HG03457 (cell line): ENCODE measurements around the gene ARID3B.
"Not testable (repeated sequence)": the region's sequence is repeated elsewhere in the genome, so short reads cannot be mapped to it uniquely, and the experiment has no call there.

Experiments used
- ATAC-seq: cut with Tn5 transposase; IDR thresholded peaks from one replicate; pipeline ENCODE4 v1.9.1; 2021; ENCODE audit warnings: moderate number of reproducible peaks; ENCODE audit not compliant: unreplicated experiment

The ARID3B gene

DNA sequence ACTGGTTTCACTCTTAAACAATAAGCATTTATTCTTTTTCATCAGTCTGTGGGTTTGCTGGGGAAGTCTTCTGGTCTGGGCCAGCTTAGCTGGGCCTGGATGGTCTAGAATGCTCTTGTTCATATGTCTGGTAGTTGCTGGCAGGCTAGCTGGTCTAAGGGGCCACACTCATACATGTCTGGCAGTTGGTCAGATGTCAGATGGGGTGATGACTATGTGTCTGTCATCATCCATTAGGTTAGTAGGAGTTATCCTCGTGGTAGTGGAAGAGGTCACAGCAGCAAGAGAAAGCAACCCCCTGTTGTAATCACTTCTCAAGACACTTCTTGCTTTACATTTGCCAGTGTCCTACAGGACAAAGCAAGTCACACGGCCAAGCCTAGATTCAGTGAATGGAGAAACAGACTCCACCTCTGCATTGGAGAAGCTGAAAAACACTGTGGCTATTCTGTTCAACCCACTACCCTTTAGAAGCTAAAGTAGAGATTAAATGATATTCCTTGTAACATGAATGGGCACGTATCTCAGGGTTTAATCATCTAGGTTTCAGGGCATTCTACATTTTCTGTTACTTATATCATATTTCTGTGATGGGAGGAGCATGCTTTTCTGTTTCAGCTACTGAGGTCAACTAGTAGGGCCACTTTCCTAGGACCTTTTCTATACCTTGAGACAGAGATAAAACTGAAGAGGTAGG is 5.5 kb upstream of the ARID3B start:
- ATAC-seq, result no peak

DNA sequence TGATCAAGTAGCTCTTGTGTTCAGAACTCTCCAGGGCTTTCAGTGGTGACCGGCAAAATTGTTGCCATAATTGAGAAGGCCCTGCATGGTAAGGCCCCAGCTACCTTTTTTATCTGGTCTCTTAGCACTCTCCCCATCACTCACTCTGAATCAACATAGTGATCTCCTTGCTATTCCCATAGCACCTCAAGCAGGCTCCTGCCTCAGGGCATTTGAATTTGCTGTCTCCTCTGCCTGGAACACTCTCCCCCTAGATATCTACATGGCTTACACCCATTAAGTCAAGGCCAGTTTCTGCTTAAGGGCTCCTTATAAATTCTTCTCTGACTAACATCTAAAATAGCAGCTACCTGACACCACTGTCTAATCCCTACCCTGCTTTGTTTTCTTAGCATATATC is 3.3 kb upstream of the ARID3B start:
- no peak for ATAC-seq

GRCh38 chr15:74539521-74539920 is 1.5 kb upstream of the ARID3B start:
- ATAC-seq, result not testable (repeated sequence)

DNA sequence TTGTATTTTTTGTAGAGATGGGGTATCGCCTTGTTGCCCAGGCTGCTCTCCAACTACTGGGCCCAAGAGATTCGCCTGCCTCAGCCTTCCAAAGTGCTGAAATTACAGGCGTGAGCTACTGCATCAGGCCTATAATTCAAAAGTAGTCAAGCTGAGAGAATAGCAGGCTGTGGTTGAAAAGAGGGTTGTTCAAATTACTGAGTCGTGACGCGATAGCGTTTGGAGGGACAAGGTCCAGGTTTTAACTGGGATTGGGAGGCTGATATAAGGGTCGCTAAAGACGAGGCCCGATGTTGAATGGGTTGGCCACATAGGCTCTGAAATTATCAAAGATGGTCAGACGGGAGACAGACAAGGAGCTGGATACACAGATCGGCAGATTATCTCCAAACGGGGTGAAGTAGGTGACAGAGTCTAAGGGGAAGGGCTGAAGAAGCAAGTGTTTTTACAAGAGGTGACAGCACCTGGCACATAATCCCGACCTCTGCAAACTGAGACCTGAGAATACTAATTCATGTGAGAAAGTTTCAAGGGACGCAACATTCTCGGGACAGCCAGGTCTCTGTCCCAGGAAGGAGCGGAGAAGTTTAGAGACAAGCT is 759 bp upstream of the ARID3B start:
- no peak for ATAC-seq

DNA sequence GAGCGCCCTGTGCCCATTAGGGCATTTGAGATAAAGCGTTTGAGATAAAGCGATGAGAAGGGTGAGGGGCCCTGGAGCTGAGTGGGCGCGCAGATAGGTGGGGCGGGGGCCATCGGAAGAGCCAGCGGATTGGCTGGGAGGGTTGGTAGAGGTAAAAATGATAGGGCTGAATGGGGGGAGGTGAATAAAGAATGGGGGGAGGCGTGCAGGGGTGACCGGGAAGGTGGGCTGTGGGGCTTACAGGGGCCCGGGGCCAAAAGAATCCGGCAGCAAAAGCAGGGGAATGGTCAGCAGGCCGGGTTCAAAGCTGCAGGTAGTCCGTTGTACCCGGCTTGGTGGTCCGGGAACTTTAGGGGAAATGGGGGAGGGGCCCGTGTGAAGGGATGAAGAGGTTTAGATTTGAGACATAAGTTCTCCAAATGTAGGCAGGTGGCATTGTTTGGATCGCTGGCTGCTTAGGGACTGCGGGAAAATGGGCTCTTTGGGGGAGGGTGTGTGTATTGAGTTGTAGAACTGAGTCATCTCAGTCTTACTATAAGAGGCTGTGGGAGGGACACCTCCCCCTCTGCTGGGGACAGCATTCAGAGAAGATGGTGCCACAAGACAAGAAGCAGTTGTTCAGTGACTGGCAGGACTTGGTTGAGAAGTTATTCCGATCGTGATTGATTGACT is 610 bp downstream of the ARID3B start:
- peak; percentile 30 for ATAC-seq

- ATAC-seq, result no peak
These were observed 1.4 kb downstream of the ARID3B start for GRCh38 chr15:74542166-74543042.

DNA sequence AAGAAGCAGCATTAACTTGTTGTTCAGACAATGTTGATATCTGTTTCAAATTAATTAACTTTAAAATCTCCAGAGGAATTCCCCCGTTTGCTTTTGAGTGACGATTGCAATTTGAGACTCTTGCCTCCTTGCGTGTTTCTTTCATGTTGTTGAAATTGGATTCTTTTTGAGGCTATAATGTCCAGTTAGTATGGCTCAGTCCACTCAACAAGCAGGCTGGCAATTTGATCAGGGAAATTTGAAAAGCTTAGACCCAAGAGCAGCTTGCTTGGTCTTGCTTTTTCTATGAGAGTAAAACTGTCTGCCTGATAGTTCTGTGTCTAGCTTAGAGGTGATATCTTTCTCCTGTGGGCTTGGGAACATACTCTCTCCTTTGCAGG is 2.0 kb downstream of the ARID3B start:
- no peak for ATAC-seq

- no peak for ATAC-seq
These were observed 2.6 kb downstream of the ARID3B start for GRCh38 chr15:74543583-74543982.

- ATAC-seq, result no peak
These were observed 4.1 kb downstream of the ARID3B start for GRCh38 chr15:74545086-74545485.

DNA sequence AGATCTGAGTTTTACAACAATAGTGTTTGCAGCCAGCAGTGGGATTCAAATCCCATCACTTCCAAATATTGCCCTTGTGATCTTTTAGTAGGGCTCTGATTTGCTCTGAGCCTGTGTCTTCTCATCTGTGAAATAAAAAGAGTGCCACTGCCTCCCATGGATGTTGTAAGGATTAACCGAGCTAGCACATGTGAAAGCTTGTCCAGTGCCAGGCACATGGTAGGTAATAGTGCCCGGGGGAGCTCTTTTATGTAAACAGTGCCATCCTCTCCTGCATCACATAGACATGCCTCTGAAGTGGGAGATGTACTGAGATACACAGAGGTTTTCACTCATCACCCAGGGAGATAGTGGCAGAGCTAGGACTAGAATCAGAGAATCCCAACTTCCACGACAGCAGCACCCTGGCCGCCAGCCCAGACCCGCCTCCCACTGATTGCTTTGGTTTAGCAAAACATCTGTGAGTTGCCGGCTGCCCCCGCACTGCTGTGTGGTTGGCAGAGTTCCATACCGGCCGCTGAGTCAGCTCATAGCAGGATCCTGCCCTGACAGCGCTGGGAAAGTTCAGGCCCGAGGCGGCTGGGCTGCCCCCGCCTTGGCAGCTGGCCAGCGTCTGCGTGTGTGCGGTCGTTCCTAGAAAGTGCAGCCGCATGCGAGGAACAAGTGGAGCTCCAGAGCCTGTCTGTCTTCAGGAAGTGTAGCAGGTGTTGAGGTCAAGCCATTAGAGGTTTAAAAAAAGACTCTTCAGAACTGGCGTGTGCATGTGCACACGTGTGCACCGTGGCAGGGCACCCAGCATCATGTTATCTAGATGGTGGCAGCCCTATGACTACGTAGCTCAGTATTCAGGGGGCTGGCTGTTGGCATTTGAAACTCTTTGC is 5.0 kb downstream of the ARID3B start:
- peak; percentile 45 for ATAC-seq

GRCh38 chr15:74547616-74548015 is 6.6 kb downstream of the ARID3B start:
- no peak for ATAC-seq

DNA sequence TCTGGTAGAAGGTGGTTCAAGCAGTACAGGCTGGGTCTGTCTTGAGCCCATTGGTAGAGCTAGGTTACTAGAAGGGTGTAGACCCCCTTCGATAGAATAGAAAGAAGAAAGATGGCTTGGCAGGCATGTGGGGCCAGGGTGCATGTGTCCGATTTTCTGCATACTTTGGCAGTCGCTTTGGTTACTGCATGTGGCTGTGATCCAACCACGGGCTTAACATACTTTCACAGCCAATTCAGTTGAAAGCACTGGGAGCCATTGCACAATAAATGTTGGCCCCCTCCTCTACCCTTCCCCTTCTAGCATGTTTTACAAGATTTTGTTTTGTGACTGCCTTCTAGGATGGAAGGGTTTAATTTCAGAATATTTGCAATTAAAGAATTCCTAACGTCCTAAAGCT is 7.2 kb downstream of the ARID3B start:
- ATAC-seq, result no peak

DNA sequence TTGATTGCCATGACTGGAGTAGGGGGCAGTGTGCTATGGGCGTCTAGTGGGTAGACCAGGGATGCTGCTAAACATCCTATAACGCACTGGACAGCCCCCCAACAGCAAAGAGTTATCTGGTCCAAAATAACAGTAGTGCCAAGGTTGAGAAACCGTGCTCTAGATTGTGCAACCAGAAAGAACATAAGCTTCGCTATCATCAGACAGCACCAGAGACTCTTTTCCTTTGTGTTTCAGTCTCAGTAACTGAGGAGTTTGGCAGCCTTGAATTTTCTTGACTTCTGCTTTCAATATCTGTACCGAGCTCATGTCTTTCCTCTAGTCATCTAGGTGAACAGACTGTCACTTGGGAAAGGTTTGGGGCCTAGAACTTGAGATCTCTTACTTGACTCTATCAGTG is 8.8 kb downstream of the ARID3B start:
- ATAC-seq, result no peak

- no peak for ATAC-seq
These were observed 10.7 kb downstream of the ARID3B start for GRCh38 chr15:74551714-74552113.

GRCh38 chr15:74552773-74553441 is 11.9 kb downstream of the ARID3B start:
- no peak for ATAC-seq

GRCh38 chr15:74555192-74555591 is 14.2 kb downstream of the ARID3B start:
- ATAC-seq, result no peak

DNA sequence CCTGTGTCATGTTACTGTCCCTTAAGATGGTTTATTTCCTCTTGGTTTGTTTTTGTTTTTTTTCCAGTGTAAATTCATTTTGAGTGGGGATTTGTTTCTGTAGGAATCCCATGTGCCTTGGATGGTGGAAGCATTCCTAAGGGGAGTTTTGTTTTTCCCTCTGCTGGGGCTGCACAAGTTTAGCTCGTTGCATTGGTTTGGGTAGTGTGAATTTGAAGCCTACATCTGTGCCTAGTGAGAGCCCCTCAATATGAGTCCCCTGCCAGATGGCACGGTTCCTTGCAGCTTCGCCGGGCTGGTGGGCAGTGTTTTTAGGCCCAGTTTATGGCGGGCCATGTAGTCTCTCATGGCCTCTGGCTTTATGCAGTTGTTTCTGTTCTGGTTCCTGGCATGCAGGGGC is 17.7 kb downstream of the ARID3B start:
- ATAC-seq, result no peak

- ATAC-seq, result no peak
These were observed 22.4 kb downstream of the ARID3B start for GRCh38 chr15:74563442-74563841.

GRCh38 chr15:74564182-74564581 is 23.2 kb downstream of the ARID3B start:
- ATAC-seq, result no peak
